GM21515 (cell line): Measurements from ENCODE around the gene APOL1.
"Not testable (repeated sequence)": the region's sequence is repeated elsewhere in the genome, so short reads cannot be mapped to it uniquely, and the experiment has no call there.

Source experiments
- ATAC-seq: cut with Tn5 transposase; IDR thresholded peaks from one replicate; pipeline ENCODE4 v1.9.1; 2021; ENCODE audit not compliant: unreplicated experiment

The APOL1 gene

DNA sequence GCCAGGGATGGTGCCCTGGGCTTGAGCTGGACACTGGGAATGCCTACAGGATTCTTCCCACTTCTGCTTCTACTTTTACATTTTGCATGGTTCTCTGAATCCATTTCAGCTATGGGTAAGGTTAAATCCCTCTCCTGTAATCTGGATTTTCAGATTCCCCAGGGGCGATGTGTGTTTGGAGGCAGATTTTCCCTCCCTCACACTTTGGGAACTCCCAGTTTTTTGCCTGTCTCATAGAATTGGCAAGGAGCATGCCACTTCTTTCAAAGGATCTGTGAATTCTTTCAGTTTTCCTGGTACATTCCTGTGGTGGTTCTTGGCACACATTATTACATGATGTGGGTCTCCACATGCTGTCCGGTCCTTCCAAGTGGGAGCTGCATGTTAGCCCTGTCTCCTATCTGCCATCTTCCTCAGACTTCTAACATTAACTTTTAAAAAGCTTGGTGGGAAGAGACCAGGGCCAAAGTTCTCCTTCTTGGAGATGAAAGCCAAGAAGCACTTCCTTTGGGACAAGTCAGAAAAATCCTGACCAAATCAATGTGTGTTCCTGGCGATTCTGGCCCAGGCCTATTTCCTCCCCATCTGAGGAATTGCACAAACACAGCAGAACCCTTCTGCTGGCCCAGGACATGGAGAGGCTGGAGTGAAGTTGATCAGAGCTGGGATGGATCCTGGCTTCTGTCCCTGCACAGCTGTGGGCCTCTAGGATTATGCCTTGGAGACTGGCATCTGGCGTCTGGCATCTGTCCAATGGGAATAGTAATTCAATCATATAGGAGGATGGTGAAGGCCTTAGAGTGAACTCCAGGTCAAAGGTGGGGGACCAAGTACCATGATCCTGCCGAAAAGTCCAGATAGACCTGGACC lies 8.2 kb upstream of the APOL1 start:
- ATAC-seq: no peak

DNA sequence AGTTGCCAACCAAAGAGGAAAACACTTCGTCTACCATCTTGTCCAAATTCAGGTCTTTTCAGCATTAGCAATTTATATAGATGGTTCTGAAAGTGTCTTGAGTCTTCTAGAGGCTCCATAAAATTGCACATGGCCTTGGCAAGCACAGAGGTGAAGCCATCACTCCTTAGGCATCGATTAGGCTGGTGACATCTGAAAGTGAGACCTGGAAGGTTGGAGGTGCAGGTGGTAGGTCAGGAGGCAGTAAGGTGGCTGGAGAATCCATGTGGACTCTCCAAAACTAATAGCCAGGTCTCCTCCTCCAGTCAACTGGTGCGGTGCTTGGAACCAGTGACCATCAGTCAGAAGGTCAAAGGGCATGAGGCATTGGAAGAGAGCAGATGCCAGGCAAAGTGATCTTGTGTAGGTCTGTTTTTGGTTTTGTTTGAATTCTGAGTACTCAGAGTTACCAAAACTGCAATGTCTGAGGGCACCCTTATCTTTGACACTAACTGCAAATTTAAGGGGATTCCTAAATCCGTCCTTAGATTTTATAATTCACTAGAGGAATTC lies 7.1 kb upstream of the APOL1 start:
- ATAC-seq: no peak

DNA sequence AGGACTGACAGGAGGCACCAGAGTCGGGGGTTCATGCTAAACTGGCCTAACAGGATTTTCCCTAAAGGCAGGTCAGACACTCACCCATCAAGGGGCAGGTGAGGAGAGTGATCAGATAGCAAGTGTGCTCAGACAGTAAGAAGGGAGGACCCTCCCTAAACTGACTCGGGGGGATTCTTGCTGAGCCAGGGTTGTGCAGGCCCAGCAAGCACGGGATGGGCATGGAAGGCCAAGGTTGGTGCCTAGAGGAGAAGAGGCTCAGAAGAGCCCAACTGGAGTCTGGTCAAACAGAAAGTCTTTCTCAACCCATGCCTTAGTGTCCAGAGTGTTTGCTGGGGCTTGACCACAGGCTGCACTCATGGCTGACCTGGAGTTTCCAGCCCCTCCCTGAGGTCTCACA lies 6.2 kb upstream of the APOL1 start:
- ATAC-seq: no peak

DNA sequence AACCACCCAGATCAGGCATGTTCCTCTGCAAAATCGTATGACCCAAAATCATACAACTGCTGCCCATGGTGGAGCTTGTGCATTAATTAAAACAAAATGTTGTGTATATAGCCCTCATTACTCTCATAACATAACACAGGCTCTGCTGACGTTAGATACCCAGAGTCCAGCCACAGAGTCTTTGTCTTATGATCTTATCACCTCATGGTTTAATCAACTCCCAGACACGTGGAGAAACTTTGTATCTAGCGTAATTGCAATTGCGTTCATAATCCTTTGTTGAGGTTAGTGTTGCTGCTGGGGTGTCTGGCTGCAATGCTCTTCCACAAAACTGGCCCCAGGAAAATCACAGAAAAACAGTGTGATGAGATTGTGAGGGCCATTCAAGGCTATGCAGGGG lies 5.0 kb upstream of the APOL1 start:
- no peak for ATAC-seq

DNA sequence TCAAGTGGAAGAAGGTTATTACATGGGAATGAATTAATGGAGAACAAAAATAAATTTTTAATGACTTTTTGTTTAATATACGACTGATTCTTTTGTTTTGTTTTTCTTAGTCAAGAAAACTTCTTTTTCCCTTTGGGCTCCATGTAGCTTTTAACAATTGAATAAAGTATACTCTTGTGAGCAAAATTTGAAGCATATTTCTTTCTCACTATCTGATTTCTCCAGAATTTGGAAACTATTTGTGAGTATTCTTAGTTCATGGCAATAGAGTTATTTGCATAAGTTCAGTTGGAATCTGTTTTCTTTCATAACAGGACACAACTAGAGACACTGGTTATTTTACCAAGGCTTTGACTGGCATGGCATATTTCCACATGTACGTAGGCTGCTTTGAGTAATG lies 3.8 kb upstream of the APOL1 start:
- no peak for ATAC-seq

DNA sequence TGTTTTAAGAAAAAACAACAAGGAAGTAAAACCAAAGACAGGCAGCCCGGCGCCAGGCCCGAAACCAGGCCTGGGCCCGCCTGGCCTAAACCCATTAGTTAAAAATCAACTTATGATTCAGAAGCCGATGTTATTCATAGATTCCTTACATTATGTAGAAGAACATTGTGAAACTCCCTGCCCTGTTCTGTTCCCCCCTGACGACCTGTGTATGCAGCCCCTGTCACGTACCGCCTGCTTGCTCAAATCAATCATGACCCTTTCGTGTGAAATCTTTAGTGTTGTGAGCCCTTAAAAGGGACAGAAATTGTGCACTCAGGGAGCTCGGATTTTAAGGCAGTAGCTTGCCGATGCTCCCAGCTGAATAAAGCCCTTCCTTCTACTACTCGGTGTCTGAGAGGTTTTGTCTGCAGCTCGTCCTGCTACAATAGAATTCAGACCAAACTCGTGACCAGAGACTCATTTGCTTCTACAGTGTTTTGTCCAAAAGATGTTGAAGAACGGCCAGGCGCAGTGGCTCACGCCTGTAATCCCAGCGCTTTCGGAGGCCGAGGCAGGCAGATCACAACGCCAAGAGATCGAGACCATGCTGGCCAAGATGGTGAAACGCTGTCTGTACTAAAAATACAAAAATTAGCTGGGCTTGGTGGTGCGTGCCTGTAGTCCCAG lies 2.5 kb upstream of the APOL1 start:
- ATAC-seq: not testable (repeated sequence)

DNA sequence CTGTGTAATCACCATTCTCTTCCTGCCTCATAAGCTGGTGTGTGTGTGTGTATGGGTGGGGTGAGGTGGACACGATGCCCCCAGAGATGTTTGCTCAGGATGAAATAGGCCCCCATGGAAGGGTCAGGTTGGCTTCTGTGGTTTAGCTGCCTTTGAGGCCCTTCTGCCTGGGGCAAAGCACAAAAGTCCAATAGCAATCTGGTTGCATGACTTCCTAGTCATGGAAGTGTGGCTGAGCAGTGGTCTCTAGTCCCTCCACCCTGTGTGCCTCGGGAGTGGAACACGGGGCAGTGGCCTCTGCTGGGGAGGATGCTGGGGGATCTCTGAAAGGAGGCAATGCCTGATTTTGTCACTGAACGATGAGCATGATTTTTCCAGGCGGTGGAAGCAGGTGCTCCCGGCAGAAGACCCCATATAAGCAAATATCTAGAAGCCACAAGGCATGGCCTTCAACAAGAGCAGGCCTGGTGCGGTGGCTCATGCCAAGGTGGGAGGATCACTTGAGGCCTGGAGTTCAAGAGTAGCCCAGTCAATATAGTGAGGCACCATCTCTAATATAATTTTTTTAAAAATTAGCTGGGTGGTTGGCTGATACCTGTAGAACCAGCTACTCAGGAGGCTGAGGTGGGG lies 839 bp upstream of the APOL1 start:
- not testable (repeated sequence) for ATAC-seq

DNA sequence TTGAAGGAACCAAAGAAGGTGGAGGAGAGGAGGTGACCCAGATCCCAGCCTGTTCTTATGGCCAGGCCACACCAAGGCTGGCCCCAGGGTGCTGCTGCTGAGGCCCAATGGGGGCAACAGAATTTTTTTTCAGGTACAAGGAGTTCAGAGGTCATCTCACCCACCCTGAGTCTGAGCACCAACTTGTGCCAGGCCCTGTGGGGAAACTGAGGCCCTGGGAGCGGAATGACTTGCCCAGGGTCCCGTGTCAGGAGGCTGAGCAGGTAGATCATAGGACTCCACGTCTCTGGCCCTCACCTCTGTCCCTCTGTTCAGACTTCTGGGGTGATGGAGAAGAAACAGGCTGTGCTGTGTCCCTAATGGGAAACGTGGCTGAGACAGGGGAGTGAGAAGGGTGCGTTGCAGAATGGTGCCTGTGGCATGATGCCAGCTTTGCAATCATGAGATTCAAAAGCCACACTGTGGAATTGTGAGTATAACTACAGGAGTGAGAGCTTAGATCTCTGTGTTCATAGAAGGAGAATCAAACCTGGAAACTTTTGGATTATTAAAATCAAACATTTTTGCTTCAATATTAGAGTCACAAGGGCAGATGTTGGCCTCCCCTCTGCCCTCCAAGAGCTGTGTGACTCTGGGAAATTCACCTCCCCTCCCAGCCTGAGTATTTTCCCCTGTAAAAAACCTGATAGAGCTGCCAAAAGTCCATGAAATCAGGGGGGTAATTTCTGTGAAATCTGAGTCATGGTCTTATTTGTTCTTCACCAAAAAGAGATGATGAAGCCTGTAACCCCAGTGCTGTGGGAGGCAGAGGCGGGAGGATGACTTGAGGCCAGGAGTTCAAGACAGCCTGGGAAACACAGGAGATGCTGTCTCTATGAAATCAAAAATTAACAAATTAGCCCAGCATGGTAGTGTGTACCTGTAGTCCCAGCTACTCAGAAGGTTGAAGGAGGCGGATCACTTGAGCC lies 874 bp downstream of the APOL1 start:
- no peak for ATAC-seq

DNA sequence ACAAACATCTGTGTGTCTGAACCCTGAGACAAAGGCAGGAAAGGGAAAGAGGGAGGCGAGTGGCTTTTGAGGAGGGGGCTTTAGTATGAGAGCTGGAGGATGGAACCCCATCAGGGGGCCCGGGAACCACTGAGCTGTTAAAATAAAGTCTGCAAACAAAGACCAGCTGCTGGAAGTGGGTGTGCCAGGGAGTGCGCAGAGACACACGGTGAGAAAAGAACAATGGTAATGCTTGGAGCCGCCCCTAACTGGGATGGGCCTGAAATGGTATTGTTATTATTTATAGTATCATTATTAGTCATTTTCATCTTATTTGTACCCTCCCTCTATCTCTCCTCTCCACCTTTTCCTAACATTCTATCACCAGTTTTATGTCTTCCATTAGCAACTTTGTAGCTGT lies 2.6 kb downstream of the APOL1 start:
- not testable (repeated sequence) for ATAC-seq

DNA sequence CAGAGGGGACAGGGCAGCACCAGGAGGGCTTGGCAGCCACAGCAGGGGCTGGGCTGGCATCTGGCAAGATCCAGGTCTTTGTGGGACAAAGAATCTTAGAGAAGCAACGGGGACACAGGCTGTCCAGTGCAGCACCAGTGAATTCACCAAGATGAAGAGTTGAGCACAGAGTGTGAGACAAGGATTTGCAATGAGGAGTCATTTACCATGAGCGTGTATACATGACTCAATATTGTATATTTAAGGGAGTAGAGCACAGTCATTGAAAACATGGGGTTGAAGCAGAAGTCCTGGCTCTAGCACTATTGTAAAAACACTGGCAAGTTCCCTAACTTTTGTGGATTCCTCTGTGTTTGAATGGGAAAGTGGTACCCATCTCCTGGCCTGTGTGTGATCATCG lies 3.5 kb downstream of the APOL1 start:
- ATAC-seq: no peak

DNA sequence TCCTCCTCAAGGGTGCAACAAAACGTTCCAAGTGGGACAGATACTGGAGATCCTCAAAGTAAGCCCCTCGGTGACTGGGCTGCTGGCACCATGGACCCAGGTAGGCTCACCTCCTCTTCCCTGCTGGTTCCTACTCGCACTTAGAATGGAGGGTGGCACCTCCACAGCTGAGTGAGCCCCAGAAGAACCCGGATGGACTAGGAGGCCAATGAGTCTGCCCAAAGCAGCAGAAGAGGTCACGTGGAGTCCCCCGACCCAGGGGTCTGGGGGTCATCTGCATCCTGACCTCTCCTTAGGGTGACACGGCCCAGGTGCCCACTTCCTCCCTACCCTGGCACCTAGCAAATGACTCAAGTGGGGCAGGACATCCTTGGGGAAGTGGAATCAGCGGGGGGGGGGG lies 4.4 kb downstream of the APOL1 start:
- ATAC-seq: no peak

DNA sequence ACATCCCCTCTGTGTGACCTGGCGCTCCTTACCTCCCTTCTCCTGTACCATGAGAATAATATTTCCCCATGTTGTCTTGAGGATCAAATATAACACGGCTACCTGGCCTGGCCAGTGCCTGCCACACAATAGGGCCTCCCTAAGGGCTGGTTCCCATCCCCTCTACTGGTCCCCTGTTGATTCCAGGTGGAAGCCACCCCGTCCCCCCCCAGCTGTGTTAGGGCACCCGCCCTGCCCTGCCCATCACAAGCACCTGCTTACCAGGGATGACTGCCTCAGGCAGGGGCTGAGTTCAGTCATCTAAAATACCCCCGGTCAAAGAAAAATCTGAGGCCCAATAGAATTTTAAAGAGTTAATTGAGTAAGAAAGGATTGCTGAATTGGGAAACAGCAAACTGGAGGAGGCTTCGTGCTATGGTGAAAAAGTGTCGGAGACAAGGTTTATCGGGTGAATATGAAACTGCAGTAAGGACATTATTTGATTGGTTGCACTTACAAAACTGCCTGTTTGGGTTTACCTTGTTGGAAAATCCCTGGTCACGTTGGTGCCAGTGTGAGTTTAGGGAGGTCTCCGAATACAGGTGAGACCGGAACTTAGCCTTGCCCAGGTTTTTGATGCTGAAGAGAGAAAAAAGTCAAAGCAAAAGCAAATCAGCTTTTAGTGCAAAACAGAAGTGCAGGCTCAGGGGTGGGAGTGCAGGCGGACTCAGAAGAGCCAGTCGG lies 5.2 kb downstream of the APOL1 start:
- ATAC-seq: no peak

DNA sequence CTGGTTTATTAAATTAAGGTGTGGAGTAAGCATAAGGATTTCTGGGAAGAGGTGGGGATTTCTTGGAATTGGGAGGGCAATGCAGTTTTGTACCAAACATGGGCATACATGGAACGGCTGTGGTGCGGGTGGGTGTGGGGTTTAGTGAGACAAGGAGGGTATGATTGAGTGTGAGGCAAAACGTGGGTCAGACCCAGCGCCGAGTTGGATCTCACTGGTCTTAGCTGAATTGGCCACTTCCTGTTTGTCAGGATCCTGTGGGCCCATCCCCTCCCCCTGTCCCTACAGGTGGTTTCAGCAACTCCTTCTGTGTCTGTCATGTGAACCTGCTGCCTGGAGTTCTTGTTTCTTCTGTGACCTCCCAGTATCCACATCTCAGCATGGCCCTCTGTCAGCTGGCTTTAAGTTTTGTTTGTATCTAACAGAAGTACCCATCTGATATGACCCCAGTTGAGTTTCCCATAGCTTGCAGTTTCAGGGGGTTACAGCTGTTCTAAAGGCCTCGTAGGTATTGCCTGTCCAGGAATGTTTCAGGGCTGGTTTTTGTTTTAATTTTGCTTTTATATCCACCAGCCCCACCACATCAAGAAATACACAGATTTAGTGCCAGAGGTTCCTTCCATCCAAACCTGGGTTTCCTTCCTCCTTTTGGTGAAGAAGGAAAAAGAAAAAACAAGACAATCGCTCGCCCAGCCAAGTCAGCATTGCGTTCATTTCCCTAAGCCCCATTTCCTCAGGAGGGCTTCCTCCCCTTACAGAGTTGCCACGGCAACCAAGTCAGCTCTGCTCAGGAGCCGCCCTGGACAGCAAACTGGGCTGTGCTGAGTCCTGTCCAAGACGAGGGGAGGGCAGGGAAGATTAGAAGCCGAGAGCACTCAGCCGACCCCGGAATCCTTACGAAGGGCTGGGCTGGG lies 6.0 kb downstream of the APOL1 start:
- ATAC-seq: no peak

DNA sequence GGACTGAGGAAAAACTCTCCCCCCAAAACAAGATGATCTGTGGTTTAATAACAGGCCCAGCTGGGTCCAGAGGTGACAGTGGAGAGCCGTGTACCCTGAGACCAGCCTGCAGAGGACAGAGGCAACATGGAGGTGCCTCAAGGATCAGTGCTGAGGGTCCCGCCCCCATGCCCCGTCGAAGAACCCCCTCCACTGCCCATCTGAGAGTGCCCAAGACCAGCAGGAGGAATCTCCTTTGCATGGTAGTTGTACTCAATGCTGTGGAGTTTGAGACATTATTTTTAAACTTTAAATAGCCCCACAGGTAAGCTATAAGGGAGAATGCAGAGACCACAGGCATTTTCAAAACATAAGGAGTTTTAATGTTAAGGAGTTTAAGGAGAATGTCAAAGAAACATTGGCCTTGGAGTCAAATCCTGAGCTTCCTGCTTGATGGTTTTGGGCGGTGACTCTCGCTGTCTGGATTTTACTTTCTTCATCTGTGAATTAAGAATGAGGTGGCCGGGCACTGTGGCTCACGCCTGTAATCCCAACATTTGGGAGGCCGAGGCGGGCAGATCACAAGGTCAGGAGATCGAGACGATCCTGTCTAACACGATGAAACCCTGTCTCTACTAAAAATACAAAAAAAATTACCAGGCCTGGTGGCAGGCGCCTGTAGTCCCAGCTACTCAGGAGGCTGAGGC lies 6.8 kb downstream of the APOL1 start:
- ATAC-seq: no peak

DNA sequence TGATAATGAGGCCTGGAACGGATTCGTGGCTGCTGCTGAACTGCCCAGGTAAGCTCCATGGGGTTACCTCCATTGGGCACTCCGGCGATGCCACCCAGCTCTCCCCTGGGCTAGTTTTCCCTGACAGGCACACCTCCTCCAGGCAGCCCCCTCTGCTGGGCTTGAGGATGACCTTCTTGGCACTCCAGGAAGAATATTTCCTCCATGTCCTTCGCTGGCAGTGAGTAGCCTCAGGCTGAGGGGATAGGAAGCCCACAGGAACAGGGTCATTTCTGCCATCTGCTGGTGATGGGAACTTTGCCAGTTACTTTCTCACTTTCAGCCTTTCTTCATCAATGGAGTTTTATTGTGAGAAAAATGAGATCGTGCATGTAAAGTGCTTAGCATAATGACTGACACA lies 8.7 kb downstream of the APOL1 start:
- ATAC-seq: not testable (repeated sequence)

DNA sequence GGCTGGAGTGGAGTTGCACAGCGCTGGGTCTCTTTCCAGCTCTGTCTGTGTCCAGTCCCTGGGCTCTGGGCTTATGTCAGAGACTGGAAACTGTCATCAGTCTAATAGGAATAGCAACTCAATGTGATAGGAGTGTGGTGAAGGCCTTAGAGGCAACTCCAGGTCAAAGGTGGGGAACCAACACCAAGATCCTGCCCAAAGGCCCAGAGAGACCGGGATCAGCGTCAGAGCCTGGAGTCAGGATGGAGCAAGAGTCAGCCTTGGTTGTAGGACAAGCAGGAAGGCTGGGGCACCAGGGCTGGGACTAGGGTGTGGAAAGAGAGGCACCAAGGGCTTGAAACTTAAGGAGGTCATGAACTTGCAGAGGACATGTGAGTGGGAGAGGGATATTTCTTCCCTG lies 9.4 kb downstream of the APOL1 start:
- ATAC-seq: not testable (repeated sequence)

DNA sequence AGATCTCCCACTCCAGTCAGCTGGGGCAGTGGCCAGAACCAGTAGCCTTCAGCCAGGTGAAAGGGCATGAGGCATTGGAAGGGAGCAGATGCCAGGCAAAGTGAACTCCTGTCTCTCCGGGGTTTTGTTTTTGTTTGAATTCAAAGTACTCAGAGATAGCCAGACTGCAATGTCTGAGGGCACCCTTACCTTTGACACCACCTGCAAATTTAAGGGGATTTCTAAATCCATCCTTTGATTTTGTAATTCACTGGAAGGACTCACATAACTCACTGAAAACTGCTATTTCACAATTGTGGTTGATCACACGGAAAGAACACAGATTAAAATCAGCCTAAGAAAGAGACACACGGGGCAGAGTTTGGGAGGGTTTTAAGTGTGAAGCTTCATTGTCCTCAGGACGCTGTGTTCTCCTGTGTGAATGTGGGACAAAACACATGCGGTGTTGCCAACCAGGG lies 10.3 kb downstream of the APOL1 start:
- ATAC-seq: not testable (repeated sequence)
